Breast epithelium (tissue), 3 donors: ENCODE results near the gene PLB1.

Experiments used
- POLR2AphosphoS5 ChIP-seq, 3 donors: sonication (generic); formaldehyde crosslinking; IDR thresholded peaks; one replicate each; pipeline ENCODE4 v1.6.1; 2017; ENCODE audit warnings: antibody characterized with exemption in 3 of 3
- TF ChIP-seq, protein P1 (sequence below), 3 donors: fragments of 450-650 bp; IDR thresholded peaks; one replicate each; pipeline ENCODE4 v1.5.1; 2016 to 2017; ENCODE audit warnings: antibody characterized with exemption in 3 of 3, mild to moderate bottlenecking in 3 of 3, moderate library complexity in 3 of 3

GRCh38 chr2:28496781-28497180, 921 bp downstream of the PLB1 start:
- TF ChIP-seq POLR2AphosphoS5 (IDR thresholded peaks at IDR 0.05) = no peak
- TF ChIP-seq, protein P1, sequence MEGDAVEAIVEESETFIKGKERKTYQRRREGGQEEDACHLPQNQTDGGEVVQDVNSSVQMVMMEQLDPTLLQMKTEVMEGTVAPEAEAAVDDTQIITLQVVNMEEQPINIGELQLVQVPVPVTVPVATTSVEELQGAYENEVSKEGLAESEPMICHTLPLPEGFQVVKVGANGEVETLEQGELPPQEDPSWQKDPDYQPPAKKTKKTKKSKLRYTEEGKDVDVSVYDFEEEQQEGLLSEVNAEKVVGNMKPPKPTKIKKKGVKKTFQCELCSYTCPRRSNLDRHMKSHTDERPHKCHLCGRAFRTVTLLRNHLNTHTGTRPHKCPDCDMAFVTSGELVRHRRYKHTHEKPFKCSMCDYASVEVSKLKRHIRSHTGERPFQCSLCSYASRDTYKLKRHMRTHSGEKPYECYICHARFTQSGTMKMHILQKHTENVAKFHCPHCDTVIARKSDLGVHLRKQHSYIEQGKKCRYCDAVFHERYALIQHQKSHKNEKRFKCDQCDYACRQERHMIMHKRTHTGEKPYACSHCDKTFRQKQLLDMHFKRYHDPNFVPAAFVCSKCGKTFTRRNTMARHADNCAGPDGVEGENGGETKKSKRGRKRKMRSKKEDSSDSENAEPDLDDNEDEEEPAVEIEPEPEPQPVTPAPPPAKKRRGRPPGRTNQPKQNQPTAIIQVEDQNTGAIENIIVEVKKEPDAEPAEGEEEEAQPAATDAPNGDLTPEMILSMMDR (IDR thresholded peaks at IDR 0.05) = no peak
